M059J (cell line): Measurements from ENCODE around the gene S100G. TPM values are rescaled to one million over a fixed set of nuclear protein-coding genes. Genes with fewer than 3 reads are reported as not detected.

Experiments
- total RNA-seq: library from RNA; depleted of rRNA; stranded (reverse); fragments of >200 nt; shearing (Covaris generic); gene quantifications from 2 replicates; pipeline ENCODE4 v1.2.3, GENCODE V29; 2014; rRNA removed

Gene S100G
- total RNA-seq, 1 experiment from 2014 or later, result not detected

Other genes with a start within 250 kb of the S100G start
- 10.0 and 14.1 TPM in 2 replicates for gene CTPS2, start 62.5 kb downstream of the S100G start, total RNA-seq
- 26.8 and 34.8 TPM in 2 replicates for gene SYAP1, start 69.5 kb downstream of the S100G start, total RNA-seq
- gene TXLNG, start 136.3 kb downstream of the S100G start, total RNA-seq, result 7.2 and 10.7 TPM in 2 replicates
- 216 and 229 TPM in 2 replicates for gene RBBP7, start 220.2 kb downstream of the S100G start, total RNA-seq